Fibroblast of mammary gland (primary cell): ENCODE measurements around the gene PKNOX1.

Experiments
- DNase-seq: peaks from one replicate; pipeline ENCODE4 v3.0.0-alpha.2; 2010; ENCODE audit warnings: low read depth
- H3K4me3 ChIP-seq: 2 replicates; pipeline ENCODE4 v1.5.1; 2011; ENCODE audit warnings: low read depth, mild to moderate bottlenecking, low read length, moderate library complexity; ENCODE audit not compliant: control insufficient read depth
- TF ChIP-seq, protein P1 (sequence below): conservative IDR thresholded peaks from 2 replicates; pipeline ENCODE4 v1.5.1; 2011; ENCODE audit warnings: low read depth, low read length, inconsistent platforms; ENCODE audit not compliant: control insufficient read depth, insufficient read depth

Gene PKNOX1

DNA sequence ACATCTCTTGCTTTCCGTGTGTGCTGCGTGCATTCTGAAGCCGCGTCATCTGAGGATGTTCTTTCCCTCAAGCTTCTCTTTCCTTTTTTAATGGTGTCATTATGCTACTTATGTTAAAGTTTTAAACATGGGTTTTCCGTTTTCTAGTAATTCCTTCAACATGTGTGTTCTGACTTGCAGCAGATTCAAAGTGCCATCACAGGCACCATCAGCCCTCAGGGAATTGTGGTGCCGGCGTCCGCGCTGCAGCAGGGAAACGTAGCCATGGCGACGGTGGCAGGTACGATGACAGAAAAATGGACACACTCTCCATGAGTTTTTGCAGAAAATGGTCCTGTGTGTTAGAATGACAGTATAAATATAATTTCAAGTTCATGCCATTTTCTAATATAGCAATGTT lies 42.4 kb downstream of the PKNOX1 start:
- no peak overlapping the region for H3K4me3 ChIP-seq
- DNase-seq = no peak
- TF ChIP-seq, protein P1, sequence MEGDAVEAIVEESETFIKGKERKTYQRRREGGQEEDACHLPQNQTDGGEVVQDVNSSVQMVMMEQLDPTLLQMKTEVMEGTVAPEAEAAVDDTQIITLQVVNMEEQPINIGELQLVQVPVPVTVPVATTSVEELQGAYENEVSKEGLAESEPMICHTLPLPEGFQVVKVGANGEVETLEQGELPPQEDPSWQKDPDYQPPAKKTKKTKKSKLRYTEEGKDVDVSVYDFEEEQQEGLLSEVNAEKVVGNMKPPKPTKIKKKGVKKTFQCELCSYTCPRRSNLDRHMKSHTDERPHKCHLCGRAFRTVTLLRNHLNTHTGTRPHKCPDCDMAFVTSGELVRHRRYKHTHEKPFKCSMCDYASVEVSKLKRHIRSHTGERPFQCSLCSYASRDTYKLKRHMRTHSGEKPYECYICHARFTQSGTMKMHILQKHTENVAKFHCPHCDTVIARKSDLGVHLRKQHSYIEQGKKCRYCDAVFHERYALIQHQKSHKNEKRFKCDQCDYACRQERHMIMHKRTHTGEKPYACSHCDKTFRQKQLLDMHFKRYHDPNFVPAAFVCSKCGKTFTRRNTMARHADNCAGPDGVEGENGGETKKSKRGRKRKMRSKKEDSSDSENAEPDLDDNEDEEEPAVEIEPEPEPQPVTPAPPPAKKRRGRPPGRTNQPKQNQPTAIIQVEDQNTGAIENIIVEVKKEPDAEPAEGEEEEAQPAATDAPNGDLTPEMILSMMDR = no peak

GRCh38 chr21:43018519-43018918 lies 44.2 kb downstream of the PKNOX1 start:
- TF ChIP-seq, protein P1 = no peak
- no peak overlapping the region for H3K4me3 ChIP-seq
- DNase-seq = no peak

- TF ChIP-seq, protein P1 = no peak
- no peak overlapping the region for H3K4me3 ChIP-seq
- no peak for DNase-seq
Observed at GRCh38 chr21:43020177-43020576, 45.8 kb downstream of the PKNOX1 start.

DNA sequence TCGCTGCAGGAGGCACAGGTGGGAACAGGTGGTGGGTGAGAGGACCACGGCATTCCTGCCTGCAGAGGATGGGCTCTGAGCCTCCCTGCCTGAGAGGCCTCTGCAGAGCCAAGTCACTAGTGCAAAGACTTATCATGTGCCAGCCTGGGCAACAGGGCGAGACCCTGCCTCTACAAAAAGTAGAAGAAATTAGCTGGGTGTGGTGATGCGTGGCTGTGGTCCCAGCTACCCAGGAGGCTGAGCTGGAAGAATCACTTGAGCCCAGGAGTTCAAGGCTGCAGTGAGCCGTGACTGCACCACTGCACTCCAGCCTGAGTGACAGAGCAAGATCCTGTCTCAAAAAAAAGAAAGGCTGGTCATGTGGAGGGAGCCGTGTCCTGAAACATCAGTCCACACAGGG lies 46.4 kb downstream of the PKNOX1 start:
- H3K4me3 ChIP-seq = no peak overlapping the region
- DNase-seq = no peak
- TF ChIP-seq, protein P1 = no peak

- H3K4me3 ChIP-seq = no peak overlapping the region
- DNase-seq = no peak
- TF ChIP-seq, protein P1 = no peak
Observed at GRCh38 chr21:43021191-43021590, 46.8 kb downstream of the PKNOX1 start.

GRCh38 chr21:43021756-43022600 lies 47.6 kb downstream of the PKNOX1 start:
- no peak overlapping the region for H3K4me3 ChIP-seq
- TF ChIP-seq, protein P1 = no peak
- no peak for DNase-seq
